SJSA1 (cell line): Measurements from ENCODE around the gene RDH16. TPM values are rescaled to one million over a fixed set of nuclear protein-coding genes. Genes with fewer than 3 reads are reported as not detected.
"Not testable (repeated sequence)": the region's sequence is repeated elsewhere in the genome, so short reads cannot be mapped to it uniquely, and the experiment has no call there.

Experiments
- DNase-seq, 2 experiments: peaks; one replicate each; pipeline ENCODE4 v3.0.0-alpha.2; 2015 to 2020; ENCODE audit warnings: low spot score in 2 of 2, low read depth in 1 of 2
- H3K27ac ChIP-seq: fragments of 250-450 bp; sonication (Bioruptor Pico); 2 replicates; pipeline ENCODE4 v1.5.1; 2020; ENCODE audit warnings: mild to moderate bottlenecking, moderate library complexity
- H3K27me3 ChIP-seq: fragments of 250-450 bp; sonication (Bioruptor Pico); replicated peaks from 2 replicates; pipeline ENCODE4 v1.5.1; 2020; ENCODE audit warnings: mild to moderate bottlenecking, moderate library complexity
- H3K36me3 ChIP-seq: fragments of 250-450 bp; sonication (Bioruptor Pico); 2 replicates; pipeline ENCODE4 v1.5.1; 2020; ENCODE audit warnings: mild to moderate bottlenecking
- H3K4me1 ChIP-seq: fragments of 250-450 bp; sonication (Bioruptor Pico); replicated peaks from 2 replicates; pipeline ENCODE4 v1.6.1; 2021; ENCODE audit warnings: mild to moderate bottlenecking
- H3K4me3 ChIP-seq: fragments of 250-450 bp; sonication (Bioruptor Pico); 2 replicates; pipeline ENCODE4 v1.5.1; 2020; ENCODE audit warnings: mild to moderate bottlenecking
- H3K9me3 ChIP-seq: fragments of 250-450 bp; sonication (Bioruptor Pico); replicated peaks from 2 replicates; pipeline ENCODE4 v1.5.1; 2020; ENCODE audit warnings: mild to moderate bottlenecking
- total RNA-seq: library from RNA; depleted of rRNA; stranded (reverse); fragments of >200 nt; shearing (Covaris generic); gene quantifications from 2 replicates; pipeline ENCODE4 v1.2.3, GENCODE V29; 2014

RDH16 gene
- total RNA-seq, 1 experiment from 2014 or later = 0.05 TPM

DNA sequence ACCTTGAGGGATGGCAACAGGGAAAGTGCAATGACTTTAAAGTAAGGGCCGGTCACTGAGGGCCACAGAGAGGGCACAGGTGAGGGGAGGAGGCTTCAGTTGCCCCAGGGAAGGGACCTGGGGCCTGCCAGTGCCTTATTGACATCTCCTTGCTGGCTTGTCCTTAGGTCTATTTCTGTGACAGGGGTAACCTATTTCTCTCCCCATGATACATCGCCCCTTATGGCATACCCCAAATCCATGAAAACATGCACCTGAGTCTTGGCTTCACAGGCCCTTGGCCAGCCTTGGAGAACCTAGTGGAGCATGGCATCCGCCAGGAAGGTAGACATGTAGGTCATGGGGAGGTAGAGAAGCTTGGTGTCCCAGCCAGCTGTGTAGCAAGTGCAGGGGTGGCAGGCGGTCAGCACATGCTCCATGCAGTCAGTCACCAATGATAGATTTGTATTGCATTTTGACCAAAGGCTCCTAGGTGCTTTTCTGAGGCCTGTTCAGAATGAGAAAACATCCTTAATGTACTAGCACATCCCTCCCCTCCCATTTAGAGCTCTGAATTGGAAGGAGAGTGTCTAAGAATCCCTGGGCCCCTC is 23.6 kb upstream of the RDH16 start:
- Histone ChIP-seq H3K27ac (no peak overlapping the region), H3K9me3 (no peaks in the 10 kb centered on the region; the same call in 1 of the 2 replicates), H3K36me3 (no peaks in the 10 kb centered on the region), H3K4me3 (no peak overlapping the region), H3K4me1 (no peaks in the 10 kb centered on the region), H3K27me3 (no peaks in the 10 kb centered on the region)
- DNase-seq = no peak

DNA sequence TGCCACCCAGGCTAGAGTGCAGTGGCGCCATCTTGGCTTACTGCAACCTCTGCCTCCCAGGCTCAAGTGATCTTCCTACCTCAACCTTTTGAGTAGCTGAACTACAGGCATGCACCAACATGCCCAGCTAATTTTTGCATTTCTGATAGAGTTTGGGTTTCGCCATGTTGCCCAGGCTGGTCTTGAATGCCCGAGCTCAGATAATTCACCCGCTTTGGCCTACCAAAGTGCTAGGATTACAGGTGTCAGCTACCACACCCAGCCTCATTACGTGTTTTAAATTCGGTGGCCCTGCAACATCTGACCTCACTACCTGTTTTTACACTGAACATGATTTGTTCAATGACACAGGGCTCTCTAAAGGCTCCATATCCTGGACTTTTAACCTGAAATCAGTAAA is 22.9 kb upstream of the RDH16 start:
- H3K4me3 ChIP-seq = no peak overlapping the region
- H3K27ac ChIP-seq = no peak overlapping the region
- DNase-seq = no peak
- no peaks in the 10 kb centered on the region for H3K9me3 ChIP-seq
- no peaks in the 10 kb centered on the region for H3K36me3 ChIP-seq
- no peaks in the 10 kb centered on the region for H3K4me1 ChIP-seq
- no peaks in the 10 kb centered on the region for H3K27me3 ChIP-seq

GRCh38 chr12:56979628-56980027 is 22.2 kb upstream of the RDH16 start:
- no peaks in the 10 kb centered on the region for H3K27me3 ChIP-seq
- H3K9me3 ChIP-seq = no peaks in the 10 kb centered on the region
- H3K4me1 ChIP-seq = no peaks in the 10 kb centered on the region
- H3K36me3 ChIP-seq = no peaks in the 10 kb centered on the region
- H3K27ac ChIP-seq = no peak overlapping the region
- H3K4me3 ChIP-seq = no peak overlapping the region
- no peak for DNase-seq

DNA sequence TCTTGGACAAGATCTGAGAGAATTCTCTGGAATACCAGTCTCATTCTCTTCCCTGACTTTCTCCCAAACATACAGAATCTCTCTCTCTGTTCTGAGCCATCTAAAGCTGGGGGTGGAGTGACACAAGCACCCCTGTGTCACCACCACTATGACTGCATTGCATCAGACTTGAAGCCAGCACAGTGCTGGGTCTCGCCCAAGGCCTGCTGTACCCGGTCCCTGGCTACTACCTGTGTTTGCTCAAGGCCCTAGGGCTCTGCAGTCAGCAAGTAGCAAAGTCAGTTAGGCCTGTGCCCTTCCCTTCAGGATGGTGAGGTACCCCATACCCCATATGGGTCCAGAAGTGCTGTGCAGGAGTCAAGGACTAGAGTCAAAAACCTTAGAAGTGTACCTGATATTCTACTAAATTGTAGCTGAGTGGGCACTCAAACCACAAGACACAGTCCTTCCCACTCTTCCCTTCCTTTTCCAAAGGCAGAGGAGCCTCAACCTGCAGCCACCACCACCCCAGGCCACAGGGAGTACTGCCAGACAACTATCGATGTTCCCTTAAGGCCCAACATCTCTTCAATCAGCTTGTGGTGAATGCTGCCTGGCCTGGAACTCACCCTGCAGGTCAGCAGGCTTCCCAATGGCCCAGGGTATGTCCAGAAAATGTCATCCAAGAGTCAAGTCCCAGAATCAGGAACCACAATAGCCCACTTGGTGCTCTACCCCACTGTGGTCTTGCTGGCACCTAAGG is 21.2 kb upstream of the RDH16 start:
- Histone ChIP-seq H3K27ac (no peak overlapping the region), H3K4me3 (no peak overlapping the region), H3K27me3 (no peaks in the 10 kb centered on the region), H3K9me3 (no peaks in the 10 kb centered on the region), H3K4me1 (no peaks in the 10 kb centered on the region), H3K36me3 (no peaks in the 10 kb centered on the region)
- no peak for DNase-seq

GRCh38 chr12:56977361-56977760 is 20.0 kb upstream of the RDH16 start:
- H3K36me3 ChIP-seq, H3K27me3 ChIP-seq, H3K4me3 ChIP-seq, DNase-seq, H3K27ac ChIP-seq, H3K9me3 ChIP-seq, H3K4me1 ChIP-seq: not testable (repeated sequence)

GRCh38 chr12:56974224-56974623 is 16.8 kb upstream of the RDH16 start:
- H3K36me3 ChIP-seq, H3K4me3 ChIP-seq, DNase-seq, H3K9me3 ChIP-seq, H3K4me1 ChIP-seq, H3K27ac ChIP-seq, H3K27me3 ChIP-seq: not testable (repeated sequence)

- not testable (repeated sequence) for DNase-seq, H3K36me3 ChIP-seq, H3K27me3 ChIP-seq, H3K27ac ChIP-seq, H3K4me3 ChIP-seq, H3K9me3 ChIP-seq, H3K4me1 ChIP-seq
Measured at GRCh38 chr12:56968910-56969309, 11.5 kb upstream of the RDH16 start.

GRCh38 chr12:56965997-56966642 is 8.7 kb upstream of the RDH16 start:
- not testable (repeated sequence) for H3K9me3 ChIP-seq, H3K4me1 ChIP-seq, DNase-seq, H3K27me3 ChIP-seq, H3K36me3 ChIP-seq, H3K4me3 ChIP-seq, H3K27ac ChIP-seq

DNA sequence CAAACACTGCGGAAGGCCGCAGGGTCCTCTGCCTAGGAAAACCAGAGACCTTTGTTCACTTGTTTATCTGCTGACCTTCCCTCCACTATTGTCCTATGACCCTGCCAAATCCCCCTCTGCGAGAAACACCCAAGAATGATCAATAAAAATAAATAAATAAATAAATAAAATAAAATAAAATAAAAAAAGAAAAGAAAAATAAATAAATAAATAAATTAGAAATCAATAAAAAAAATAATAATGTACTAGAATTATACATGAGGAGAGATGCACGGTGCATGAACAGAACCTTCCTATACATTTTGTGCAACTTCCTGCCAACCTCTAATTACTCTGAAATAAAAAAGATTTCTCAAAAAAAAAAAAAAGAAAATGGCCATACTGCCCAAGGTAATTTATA is 7.7 kb upstream of the RDH16 start:
- H3K4me1 ChIP-seq, H3K4me3 ChIP-seq, H3K27me3 ChIP-seq, H3K9me3 ChIP-seq, H3K27ac ChIP-seq, DNase-seq, H3K36me3 ChIP-seq: not testable (repeated sequence)

DNA sequence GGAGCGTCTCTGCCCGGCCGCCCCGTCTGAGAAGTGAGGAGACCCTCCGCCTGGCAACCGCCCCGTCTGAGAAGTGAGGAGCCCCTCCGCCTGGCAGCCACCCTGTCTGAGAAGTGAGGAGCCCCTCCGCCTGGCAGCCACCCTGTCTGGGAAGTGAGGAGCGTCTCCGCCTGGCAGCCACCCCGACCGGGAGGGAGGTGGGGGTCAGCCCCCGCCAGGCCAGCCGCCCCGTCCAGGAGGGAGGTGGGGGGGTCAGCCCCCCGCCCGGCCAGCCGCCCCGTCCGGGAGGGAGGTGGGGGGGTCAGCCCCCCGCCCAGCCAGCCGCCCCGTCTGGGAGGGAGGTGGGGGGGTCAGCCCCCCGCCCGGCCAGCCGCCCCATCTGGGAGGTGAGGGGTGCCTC is 6.1 kb upstream of the RDH16 start:
- H3K27ac ChIP-seq, H3K4me3 ChIP-seq, H3K36me3 ChIP-seq, DNase-seq, H3K27me3 ChIP-seq, H3K9me3 ChIP-seq, H3K4me1 ChIP-seq: not testable (repeated sequence)

DNA sequence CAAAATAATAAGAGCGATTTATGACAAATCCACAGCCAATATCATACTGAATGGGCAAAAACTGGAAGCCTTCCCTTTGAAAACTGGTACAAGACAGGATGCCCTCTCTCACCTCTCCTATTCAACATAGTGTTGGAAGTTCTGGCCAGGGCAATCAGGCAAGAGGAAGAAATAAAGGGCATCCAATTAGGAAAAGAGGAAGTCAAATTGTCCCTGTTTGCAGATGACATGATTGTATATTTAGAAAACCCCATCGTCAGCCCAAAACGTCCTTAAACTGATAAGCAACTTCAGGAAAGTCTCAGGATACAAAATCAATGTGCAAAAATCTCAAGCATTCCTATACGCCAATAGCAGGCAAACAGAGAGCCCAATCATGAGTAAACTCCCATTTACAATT is 4.8 kb upstream of the RDH16 start:
- not testable (repeated sequence) for H3K4me1 ChIP-seq, H3K9me3 ChIP-seq, H3K36me3 ChIP-seq, DNase-seq, H3K27me3 ChIP-seq, H3K27ac ChIP-seq, H3K4me3 ChIP-seq

GRCh38 chr12:56958422-56958821 is 1.0 kb upstream of the RDH16 start:
- Histone ChIP-seq H3K27me3 (peaks cover 8% of the 10 kb centered on the region), H3K36me3 (no peaks in the 10 kb centered on the region), H3K4me1 (no peaks in the 10 kb centered on the region), H3K4me3 (no peak overlapping the region), H3K9me3 (no peaks in the 10 kb centered on the region; the same call in 1 of the 2 replicates), H3K27ac (no peak overlapping the region)
- DNase-seq = no peak

DNA sequence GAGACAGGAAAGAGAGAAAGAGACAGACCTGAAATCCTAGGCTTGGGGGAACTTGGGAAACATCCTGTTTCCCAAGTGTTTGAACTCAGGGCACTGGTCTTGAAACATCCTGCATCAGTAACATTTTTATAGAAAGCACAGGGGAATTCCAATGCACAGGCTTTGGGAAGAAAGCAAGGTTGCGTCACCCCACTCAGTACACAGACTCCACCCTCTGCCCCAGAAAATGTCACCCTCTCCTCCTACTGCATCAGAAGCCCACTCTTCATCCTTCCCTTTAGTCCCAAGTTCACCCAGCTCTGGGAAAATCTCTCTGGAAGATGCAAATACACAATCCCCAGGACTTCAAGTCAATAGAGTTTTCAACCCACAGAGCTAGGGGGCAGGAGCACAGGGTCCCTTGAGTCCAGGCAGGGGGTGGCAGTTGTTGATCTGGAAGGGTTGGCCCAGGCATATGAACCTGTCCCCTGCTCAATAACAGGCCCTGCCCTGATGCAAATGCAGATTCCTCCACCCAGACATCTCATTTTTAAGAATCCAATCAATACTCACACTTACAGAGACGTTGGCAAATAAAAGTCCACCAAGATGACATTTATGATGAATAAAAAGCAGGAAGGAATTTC is 1.7 kb downstream of the RDH16 start:
- no peak overlapping the region for H3K4me3 ChIP-seq
- no peak overlapping the region for H3K27ac ChIP-seq
- no peak for DNase-seq
- H3K4me1 ChIP-seq = no peaks in the 10 kb centered on the region
- H3K36me3 ChIP-seq = no peaks in the 10 kb centered on the region
- H3K9me3 ChIP-seq = no peaks in the 10 kb centered on the region; the same call in 1 of the 2 replicates
- H3K27me3 ChIP-seq = peaks cover 8% of the 10 kb centered on the region

- Histone ChIP-seq H3K9me3 (no peaks in the 10 kb centered on the region; the same call in 1 of the 2 replicates), H3K27ac (no peak overlapping the region), H3K36me3 (no peaks in the 10 kb centered on the region), H3K4me1 (no peaks in the 10 kb centered on the region), H3K4me3 (no peak overlapping the region), H3K27me3 (peaks cover 8% of the 10 kb centered on the region)
- no peak for DNase-seq
Measured at GRCh38 chr12:56954958-56955355, 2.5 kb downstream of the RDH16 start.
